Ishikawa (cell line): ENCODE measurements around the gene ADCY5.

Source experiments
- CREB1 ChIP-seq: IDR thresholded peaks from 2 replicates; pipeline ENCODE4 v1.6.1; 2012; ENCODE audit warnings: low read depth
- TAF1 ChIP-seq: IDR thresholded peaks from 2 replicates; pipeline ENCODE4 v1.6.1; 2012; ENCODE audit warnings: low read depth, mild to moderate bottlenecking
- TF ChIP-seq, protein P1 (sequence below): IDR thresholded peaks from 2 replicates; pipeline ENCODE4 v1.6.1; 2012
- TF ChIP-seq, protein P2 (sequence below): IDR thresholded peaks from 2 replicates; pipeline ENCODE4 v1.6.1; 2012; ENCODE audit warnings: low read depth, mild to moderate bottlenecking

DNA sequence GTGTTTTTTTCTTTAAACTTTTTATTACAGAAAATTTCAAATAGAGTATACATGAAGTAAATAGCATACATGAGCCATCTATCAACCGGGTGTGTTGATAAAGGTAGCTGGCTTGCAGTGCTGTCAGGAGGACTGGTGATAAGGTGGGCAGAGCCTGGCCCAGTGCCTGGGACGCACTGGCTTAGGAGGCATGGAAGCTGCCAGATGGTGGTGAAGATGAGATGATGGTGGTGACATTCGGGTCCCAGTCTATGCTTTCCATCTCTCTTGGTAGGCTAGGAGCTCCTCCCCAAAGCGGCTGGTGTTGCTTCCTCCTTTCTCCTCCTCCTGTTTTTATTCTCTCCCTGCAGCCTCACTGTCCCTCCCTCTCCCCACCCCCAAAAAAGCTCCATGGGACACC, 101.7 kb downstream of the ADCY5 start:
- TF ChIP-seq TAF1 (no peak), CREB1 (no peak)
- TF ChIP-seq, protein P1, sequence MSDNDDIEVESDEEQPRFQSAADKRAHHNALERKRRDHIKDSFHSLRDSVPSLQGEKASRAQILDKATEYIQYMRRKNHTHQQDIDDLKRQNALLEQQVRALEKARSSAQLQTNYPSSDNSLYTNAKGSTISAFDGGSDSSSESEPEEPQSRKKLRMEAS = no peak
- TF ChIP-seq, protein P2, sequence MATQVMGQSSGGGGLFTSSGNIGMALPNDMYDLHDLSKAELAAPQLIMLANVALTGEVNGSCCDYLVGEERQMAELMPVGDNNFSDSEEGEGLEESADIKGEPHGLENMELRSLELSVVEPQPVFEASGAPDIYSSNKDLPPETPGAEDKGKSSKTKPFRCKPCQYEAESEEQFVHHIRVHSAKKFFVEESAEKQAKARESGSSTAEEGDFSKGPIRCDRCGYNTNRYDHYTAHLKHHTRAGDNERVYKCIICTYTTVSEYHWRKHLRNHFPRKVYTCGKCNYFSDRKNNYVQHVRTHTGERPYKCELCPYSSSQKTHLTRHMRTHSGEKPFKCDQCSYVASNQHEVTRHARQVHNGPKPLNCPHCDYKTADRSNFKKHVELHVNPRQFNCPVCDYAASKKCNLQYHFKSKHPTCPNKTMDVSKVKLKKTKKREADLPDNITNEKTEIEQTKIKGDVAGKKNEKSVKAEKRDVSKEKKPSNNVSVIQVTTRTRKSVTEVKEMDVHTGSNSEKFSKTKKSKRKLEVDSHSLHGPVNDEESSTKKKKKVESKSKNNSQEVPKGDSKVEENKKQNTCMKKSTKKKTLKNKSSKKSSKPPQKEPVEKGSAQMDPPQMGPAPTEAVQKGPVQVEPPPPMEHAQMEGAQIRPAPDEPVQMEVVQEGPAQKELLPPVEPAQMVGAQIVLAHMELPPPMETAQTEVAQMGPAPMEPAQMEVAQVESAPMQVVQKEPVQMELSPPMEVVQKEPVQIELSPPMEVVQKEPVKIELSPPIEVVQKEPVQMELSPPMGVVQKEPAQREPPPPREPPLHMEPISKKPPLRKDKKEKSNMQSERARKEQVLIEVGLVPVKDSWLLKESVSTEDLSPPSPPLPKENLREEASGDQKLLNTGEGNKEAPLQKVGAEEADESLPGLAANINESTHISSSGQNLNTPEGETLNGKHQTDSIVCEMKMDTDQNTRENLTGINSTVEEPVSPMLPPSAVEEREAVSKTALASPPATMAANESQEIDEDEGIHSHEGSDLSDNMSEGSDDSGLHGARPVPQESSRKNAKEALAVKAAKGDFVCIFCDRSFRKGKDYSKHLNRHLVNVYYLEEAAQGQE = no peak
